HG03064 (cell line): ENCODE data around the gene F9.

ENCODE experiments used
- ATAC-seq: cut with Tn5 transposase; IDR thresholded peaks from one replicate; pipeline ENCODE4 v1.9.1; 2021; ENCODE audit warnings: low read depth; ENCODE audit not compliant: unreplicated experiment

F9 gene

GRCh38 chrX:139585613-139586012 is 55.1 kb downstream of the F9 start:
- no peak for ATAC-seq

GRCh38 chrX:139596068-139596467 is 65.5 kb downstream of the F9 start:
- ATAC-seq, result no peak

GRCh38 chrX:139600105-139600504 is 69.6 kb downstream of the F9 start:
- ATAC-seq, result no peak
